ENCODE results near the gene NDUFS6. TPM values are rescaled to one million over a fixed set of nuclear protein-coding genes. Genes with fewer than 3 reads are reported as not detected.

NDUFS6 gene
- total and polyA plus RNA-seq, 2 of the 4 experiments (the other 2 are of a cell fraction): 10.4 to 69.0 TPM

- no peak overlapping the region for H4K8ac ChIP-seq (ENCODE audit: low read depth in 2 of 2, low read length in 2 of 2)
- H3K9ac ChIP-seq (ENCODE audit: low read depth, low read length): no peak overlapping the region
- TF ChIP-seq RCOR1 (IDR thresholded peaks at IDR 0.05; ENCODE audit: insufficient replicate concordance, low read length) (no peak), BHLHE40 (IDR thresholded peaks at IDR 0.05; ENCODE audit: low read depth, low read length) (no peak), MAFK (IDR thresholded peaks at IDR 0.05; ENCODE audit: low read depth, low read length) (no peak), CTCF (conservative IDR thresholded peaks at IDR 0.05; ENCODE audit: low read depth, low read length) (no peak), SMC3 (IDR thresholded peaks at IDR 0.05; ENCODE audit: low read depth, low read length) (no peak), USF2 (IDR thresholded peaks at IDR 0.05; ENCODE audit: low read depth, low read length) (no peak), RFX5 (IDR thresholded peaks at IDR 0.05; ENCODE audit: low read depth, low read length) (no peak), CEBPB (IDR thresholded peaks at IDR 0.05; ENCODE audit: low read depth, low read length) (no peak), CHD1 (IDR thresholded peaks at IDR 0.05; ENCODE audit: low read depth, low read length) (no peak), FOS (IDR thresholded peaks at IDR 0.05; ENCODE audit: low read depth, low read length) (no peak), MAZ (IDR thresholded peaks at IDR 0.05; ENCODE audit: borderline replicate concordance, low read depth, low read length) (no peak), RAD21 (IDR thresholded peaks at IDR 0.05; ENCODE audit: low read length) (no peak), ELK1 (IDR thresholded peaks at IDR 0.05; ENCODE audit: borderline replicate concordance, low read depth, low read length) (no peak)
- H2AK9ac ChIP-seq (replicated peaks; ENCODE audit: low read depth, low read length, poor library complexity): no peak overlapping the region
- in situ Hi-C loops (cut with MboI; ENCODE audit: low sequenced_read_pairs): loop anchor here (25.0 kb wide), 1 partner anchor 820 kb away; no protein-coding TSS in a partner anchor
- H3K4me2 ChIP-seq (ENCODE audit: low read depth, low read length): no peak overlapping the region
- H4K20me1 ChIP-seq (ENCODE audit: insufficient read depth, low read length): no peaks in the 10 kb centered on the region
- DNase-seq (no peak), ATAC-seq (ENCODE audit: low read depth) (no peak)
- no peak overlapping the region for H2BK120ac ChIP-seq (ENCODE audit: low read depth, low read length)
- no peaks in the 10 kb centered on the region for H3K9me3 ChIP-seq (ENCODE audit: control insufficient read depth, insufficient read depth, low read length)
- no TSS peak for BruUV-seq (replicated peaks)
- H4K91ac ChIP-seq (ENCODE audit: insufficient read depth, low read depth, low read length): no peak overlapping the region
- H2BK5ac ChIP-seq (ENCODE audit: low read depth, low read length, poor library complexity, severe bottlenecking): no peak overlapping the region
- peaks cover 2% of the 10 kb centered on the region; the same call in 1 of the 2 replicates for H3K9me1 ChIP-seq (ENCODE audit: insufficient read depth, low read length)
- no peak overlapping the region for H4K5ac ChIP-seq (ENCODE audit: low read depth, low read length)
- no peak overlapping the region for H3K18ac ChIP-seq (ENCODE audit: low read depth, low read length)
- no peaks in the 10 kb centered on the region for H3K4me1 ChIP-seq (ENCODE audit: control insufficient read depth, insufficient read depth, low read length)
- ChIA-PET POLR2A (ENCODE audit: unreplicated experiment) (no interaction called here), CTCF (interaction anchor here (0.8 kb wide), 1 partner anchor 10 kb away, joined by 3 read pairs; no protein-coding TSS in a partner anchor)
- H3K79me1 ChIP-seq (ENCODE audit: low read depth in 1 of 2, low read length in 2 of 2): no peaks in the 10 kb centered on the region
- no peaks in the 10 kb centered on the region; the same call in 1 of the 2 replicates for H3K27me3 ChIP-seq (ENCODE audit: control insufficient read depth, insufficient read depth, low read length)
- H2BK20ac ChIP-seq (ENCODE audit: low read depth, low read length): no peak overlapping the region
- no peak overlapping the region; the same call in 1 of the 2 replicates for H3K14ac ChIP-seq (replicated peaks; ENCODE audit: low read depth, low read length)
- no peak overlapping the region for H2BK15ac ChIP-seq (ENCODE audit: low read depth, low read length)
- H3K4ac ChIP-seq (ENCODE audit: low read depth, low read length): no peak overlapping the region
- H3K4me3 ChIP-seq (ENCODE audit: insufficient read depth, low read depth, low read length): no peak overlapping the region
- no peak overlapping the region for H3K27ac ChIP-seq (ENCODE audit: insufficient read depth, low read length)
- no peak overlapping the region; the same call in 1 of the 2 replicates for H2AK5ac ChIP-seq (ENCODE audit: low read depth, low read length)
- H3K36me3 ChIP-seq (ENCODE audit: control insufficient read depth, insufficient read depth, low read length): no peaks in the 10 kb centered on the region
- H2AFZ ChIP-seq (replicated peaks; ENCODE audit: low read length, poor library complexity): no peak overlapping the region
- H3K56ac ChIP-seq (ENCODE audit: extremely low read depth, insufficient read depth, low read length): no peak overlapping the region
- intact Hi-C loops (cut with micrococcal nuclease): no loop called here
- dilution Hi-C loops (cut with HindIII; ENCODE audit: low sequenced_read_pairs, unreplicated experiment): no loop called here
- H3K23ac ChIP-seq (ENCODE audit: low read depth, low read length): no peak overlapping the region
- 71% methylated on average over 4 of the region's 14 CpGs; no CpG with 5 or more reads in 1 of the 2 experiments for WGBS, 2 experiments (ENCODE audit: extremely low coverage in 2 of 2, insufficient read length in 1 of 2)
Measured at GRCh38 chr5:1782385-1783215, 18.6 kb upstream of the NDUFS6 start.

Data from IMR-90 (cell line).